Neural progenitor cell (in vitro differentiated cells): Measurements from ENCODE around the gene UQCR11.

Source experiments
- CTCF ChIP-seq: fragments of 200-600 bp; sonication (generic); IDR thresholded peaks from 2 replicates; pipeline ENCODE4 v1.5.1; 2017; ENCODE audit warnings: antibody characterized with exemption, mild to moderate bottlenecking
- EZH2phosphoT487 ChIP-seq: fragments of 200-600 bp; sonication (generic); IDR thresholded peaks from 2 replicates; pipeline ENCODE4 v1.6.1; 2017; ENCODE audit warnings: antibody characterized with exemption

GRCh38 chr19:1648459-1648849 lies 43.2 kb upstream of the UQCR11 start:
- no peak for TF ChIP-seq EZH2phosphoT487
- TF ChIP-seq CTCF, result no peak
